Heart left ventricle (tissue), 16 donors: ENCODE results near the gene WLS. TPM values are rescaled to one million over a fixed set of nuclear protein-coding genes. Genes with fewer than 3 reads are reported as not detected.

Experiments used
- ATAC-seq, 4 donors: fragments of 200-7000 bp; cut with Tn5 transposase; one replicate each; pipeline ENCODE4 v1.9.1; 2020 to 2022; ENCODE audit warnings: moderate library complexity in 4 of 4, mild to moderate bottlenecking in 3 of 4, moderate number of reproducible peaks in 1 of 4
- DNase-seq, 5 donors: peaks; one replicate each; pipeline ENCODE4 v3.0.0-alpha.2; 2020
- H3K27ac ChIP-seq, 12 donors: fragments of 200-600 bp; sonication (generic) in 4 of 12; one replicate each; pipeline versions ENCODE4 v1.5.0 to v1.8.0; 2016 to 2022; ENCODE audit warnings: mild to moderate bottlenecking in 2 of 12
- H3K27me3 ChIP-seq, 9 donors: fragments of 200-600 bp; sonication (generic) in 2 of 9; one replicate each; pipeline versions ENCODE4 v1.5.1 to v1.8.0; 2016 to 2022; ENCODE audit warnings: mild to moderate bottlenecking in 3 of 9
- H3K36me3 ChIP-seq, 9 donors: fragments of 200-600 bp; sonication (generic) in 2 of 9; one replicate each; pipeline versions ENCODE4 v1.5.0 to v1.8.0; 2018 to 2022; ENCODE audit warnings: mild to moderate bottlenecking in 2 of 9
- H3K4me1 ChIP-seq, 12 donors: fragments of 200-600 bp; sonication (generic) in 4 of 12; one replicate each; pipeline versions ENCODE4 v1.5.0 to v1.8.0; 2016 to 2022; ENCODE audit warnings: mild to moderate bottlenecking in 3 of 12
- H3K4me3 ChIP-seq, 12 donors: fragments of 200-600 bp; sonication (generic) in 4 of 12; one replicate each; pipeline versions ENCODE4 v1.5.0 to v1.8.0; 2017 to 2022; ENCODE audit warnings: mild to moderate bottlenecking in 9 of 12, moderate library complexity in 4 of 12
- H3K9me3 ChIP-seq, 12 donors: fragments of 200-600 bp; sonication (generic) in 4 of 12; one replicate each; pipeline versions ENCODE4 v1.5.0 to v1.8.0; 2016 to 2022; ENCODE audit warnings: mild to moderate bottlenecking in 1 of 12
- POLR2A ChIP-seq, 2 donors: fragments of 450-650 bp; IDR thresholded peaks; one replicate each; pipeline ENCODE4 v1.6.1; 2017; ENCODE audit warnings: antibody characterized with exemption in 2 of 2, mild to moderate bottlenecking in 2 of 2, moderate library complexity in 2 of 2
- WGBS, 4 donors: extraction: QIAGEN DNeasy Blood & Tissue Kit in 2 of 4; methylation state at CpG; one replicate each; pipeline versions ENCODE4 v1.1.5 to v1.1.7; 2013 to 2018; 5-methylcytosine and 5-hydroxymethylcytosine counted together
- intact Hi-C, 10 donors: fragments of 100-400 bp; cut with DNase I; formaldehyde crosslinking; loops; one replicate each; pipeline versions ENCODE4 v1.11.1 to v1.14.2; 2022
- polyA plus RNA-seq, 2 donors: library from polyadenylated mRNA; stranded (reverse); fragments of 200-250 nt; gene quantifications; one replicate each; pipeline ENCODE4 v1.2.3, GENCODE V29; 2013
- total RNA-seq, 9 donors: library from RNA; depleted of rRNA in 2 of 9; stranded (reverse); fragments of >200 nt in 2 of 9; fragmentation: NEBNext Ultra II Directional in 3 of 9; extraction: Animal tissue kit (Norgen Biotek cat#: 25700) in 3 of 9; gene quantifications; one replicate each; pipeline versions ENCODE4 v1.1.0 to v1.2.4, GENCODE V29; 2016 to 2023
- TF ChIP-seq, protein P1 (sequence below), 12 donors: fragments of 200-600 bp; sonication (generic) in 4 of 12; IDR thresholded peaks; one replicate each; pipeline versions ENCODE4 v1.5.0 to v1.8.0; 2018 to 2022; ENCODE audit warnings: antibody characterized with exemption in 12 of 12, mild to moderate bottlenecking in 5 of 12
- donor health status: ischemic (EF 13 %, LVEDD 7.1; RV severe dilation, severe dysfunction).
- donor health status: healthy with polysubstance abuse.
- donor health status: DM: no; HTN: yes; CAD: no.
- donor health status: DM: no; HTN: no; CAD: no.
- donor health status: ischemic (EF 25% LVEDD 6.9; RV normal size, moderate dysfunction).
- donor health status: ischemic (EF 25% LVEDD 5.7; RV mildly dilated, moderate dysfunction).
- donor health status: healthy.
- donor health status: DM: yes; HTN: yes; CAD: no.
- donor health status: ischemic (EF 35%, LVEDD 5.7; RV mildly dilated, moderate dysfunction).
- donor health status: nonischemic (EF 11% LVEDD 7.7; RV severe dilation, severe dysfunction).
- donor health status: DM: yes; HTN: yes; CAD: no.
- donor health status: PGD.
- donor health status: ischemic (EF 29% LVEDD 5.4; RV normal size, mild dysfunction).
- donor health status: nonischemic (EF 23%, LVEDD 6.1; RV moderate dilation, normal function).

WLS gene
- total and polyA plus RNA-seq, 11 donors: 36.5 to 115 (median 101) TPM

DNA sequence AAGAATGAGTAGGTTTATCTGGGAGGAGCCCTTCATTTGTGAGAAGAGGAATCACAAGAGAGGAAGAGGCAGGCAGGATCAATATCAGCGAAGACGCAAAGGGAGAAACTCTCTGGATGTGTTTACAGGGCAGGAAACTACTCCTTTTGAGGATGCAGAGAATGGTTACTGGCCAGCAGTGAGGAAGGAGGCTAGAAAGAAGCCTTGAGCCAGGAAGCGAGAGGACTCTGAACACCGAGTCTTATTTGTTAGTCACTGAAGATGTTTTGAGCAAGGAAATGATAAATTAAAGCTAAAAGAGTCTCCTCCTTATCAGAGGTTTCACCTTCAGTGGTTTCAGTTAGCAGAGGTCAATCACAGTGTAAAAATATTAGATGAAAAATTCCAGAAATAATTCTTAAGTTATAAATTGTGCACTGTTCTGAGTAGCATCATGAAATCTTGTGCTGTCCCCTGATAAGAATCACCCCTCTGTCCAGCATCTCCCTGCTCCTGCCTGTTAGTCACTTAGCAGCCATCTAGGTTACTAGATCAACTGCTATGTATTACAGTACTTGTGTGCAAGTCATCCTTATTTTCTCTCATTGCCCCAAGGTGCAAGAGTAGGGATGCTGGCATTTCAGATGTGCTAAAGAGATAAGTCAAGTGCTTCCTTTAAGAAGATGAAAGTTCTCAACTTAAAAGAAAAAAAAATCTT lies 43.5 kb downstream of the WLS start:
- ATAC-seq (no peak), DNase-seq (no peak)
- Histone ChIP-seq H3K9me3 (no peaks in the 10 kb centered on the region), H3K27ac (peak overlapping the region in 1 of 12 donors; percentile 57), H3K4me1 (no peaks in the 10 kb centered on the region), H3K36me3 (peaks cover 0 to 67% (median 10%) of the 10 kb centered on the region in 9 donors), H3K4me3 (no peak overlapping the region), H3K27me3 (no peaks in the 10 kb centered on the region)
- TF ChIP-seq, protein P1, sequence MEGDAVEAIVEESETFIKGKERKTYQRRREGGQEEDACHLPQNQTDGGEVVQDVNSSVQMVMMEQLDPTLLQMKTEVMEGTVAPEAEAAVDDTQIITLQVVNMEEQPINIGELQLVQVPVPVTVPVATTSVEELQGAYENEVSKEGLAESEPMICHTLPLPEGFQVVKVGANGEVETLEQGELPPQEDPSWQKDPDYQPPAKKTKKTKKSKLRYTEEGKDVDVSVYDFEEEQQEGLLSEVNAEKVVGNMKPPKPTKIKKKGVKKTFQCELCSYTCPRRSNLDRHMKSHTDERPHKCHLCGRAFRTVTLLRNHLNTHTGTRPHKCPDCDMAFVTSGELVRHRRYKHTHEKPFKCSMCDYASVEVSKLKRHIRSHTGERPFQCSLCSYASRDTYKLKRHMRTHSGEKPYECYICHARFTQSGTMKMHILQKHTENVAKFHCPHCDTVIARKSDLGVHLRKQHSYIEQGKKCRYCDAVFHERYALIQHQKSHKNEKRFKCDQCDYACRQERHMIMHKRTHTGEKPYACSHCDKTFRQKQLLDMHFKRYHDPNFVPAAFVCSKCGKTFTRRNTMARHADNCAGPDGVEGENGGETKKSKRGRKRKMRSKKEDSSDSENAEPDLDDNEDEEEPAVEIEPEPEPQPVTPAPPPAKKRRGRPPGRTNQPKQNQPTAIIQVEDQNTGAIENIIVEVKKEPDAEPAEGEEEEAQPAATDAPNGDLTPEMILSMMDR (IDR thresholded peaks at IDR 0.05): no peak
- no peak for TF ChIP-seq POLR2A (IDR thresholded peaks at IDR 0.05)
- intact Hi-C loops: no loop called here
- WGBS, 4 donors: 59 to 63% (median 61%) methylated on average over 4 of the region's 4 CpGs

DNA sequence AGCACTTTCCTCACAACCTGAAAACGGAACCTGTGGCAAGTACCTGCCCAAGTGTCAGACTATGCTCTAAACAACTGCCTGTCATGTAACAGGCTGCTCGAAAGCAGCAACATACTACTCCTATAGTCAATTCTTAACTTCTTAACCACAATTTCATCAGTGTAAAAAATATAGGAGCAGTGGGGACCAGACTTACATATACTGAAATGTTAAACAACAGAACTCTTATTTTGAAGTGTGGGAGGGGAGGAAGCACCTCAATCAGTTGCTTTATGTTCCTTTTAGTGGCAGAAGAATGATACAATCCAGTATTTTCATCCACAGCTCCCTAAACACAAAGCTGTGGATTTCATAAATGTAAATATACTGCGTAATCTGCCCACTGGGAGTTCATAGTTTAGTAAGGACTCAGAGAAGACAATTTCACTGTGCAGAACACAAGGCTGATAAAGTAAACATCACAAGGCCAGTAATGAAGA lies 44.2 kb downstream of the WLS start:
- WGBS, 4 donors: 86 to 91% (median 87%) methylated on average over 3 of the region's 3 CpGs
- intact Hi-C loops: no loop called here

DNA sequence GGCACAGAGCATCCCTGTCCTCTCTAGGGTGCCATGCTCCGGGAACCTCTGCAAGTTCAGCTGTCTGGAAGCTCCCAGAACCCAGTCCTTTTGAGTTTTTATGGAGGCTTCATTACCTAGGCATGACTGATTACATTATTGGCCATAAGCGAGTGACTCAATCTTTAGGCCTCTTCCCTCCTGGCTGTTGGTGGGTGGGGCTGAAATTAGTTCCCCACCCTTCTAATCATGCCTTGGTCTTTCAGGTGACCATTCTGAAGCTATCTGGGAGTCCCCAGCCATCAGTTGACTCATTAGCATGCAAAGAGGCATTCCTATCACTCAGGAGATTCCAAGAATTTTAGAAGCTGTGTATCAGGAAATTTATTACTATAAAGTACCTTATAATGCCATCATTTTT lies 46.6 kb downstream of the WLS start:
- 48 to 91% (median 59%) methylated on average over 2 of the region's 2 CpGs for WGBS, 4 donors
- Histone ChIP-seq H3K4me3 (no peak overlapping the region), H3K27ac (no peak overlapping the region), H3K27me3 (no peaks in the 10 kb centered on the region), H3K9me3 (no peaks in the 10 kb centered on the region), H3K4me1 (no peaks in the 10 kb centered on the region), H3K36me3 (peaks cover 0 to 38% (median 3%) of the 10 kb centered on the region in 9 donors)
- ATAC-seq: no peak
- intact Hi-C loops: no loop called here
- no peak for DNase-seq
- TF ChIP-seq POLR2A (IDR thresholded peaks at IDR 0.05): no peak
- TF ChIP-seq, protein P1 (IDR thresholded peaks at IDR 0.05): no peak

More for the DNA sequence above, 44.2 kb downstream of the WLS start:
- Histone ChIP-seq H3K27ac (peak overlapping the region in 1 of 12 donors; percentile 57), H3K27me3 (no peaks in the 10 kb centered on the region), H3K4me1 (no peaks in the 10 kb centered on the region), H3K9me3 (no peaks in the 10 kb centered on the region), H3K4me3 (no peak overlapping the region), H3K36me3 (peaks cover 0 to 61% (median 10%) of the 10 kb centered on the region in 9 donors)
- no peak for ATAC-seq
- no peak for DNase-seq
- TF ChIP-seq POLR2A (IDR thresholded peaks at IDR 0.05): no peak
- TF ChIP-seq, protein P1 (IDR thresholded peaks at IDR 0.05): no peak

DNA sequence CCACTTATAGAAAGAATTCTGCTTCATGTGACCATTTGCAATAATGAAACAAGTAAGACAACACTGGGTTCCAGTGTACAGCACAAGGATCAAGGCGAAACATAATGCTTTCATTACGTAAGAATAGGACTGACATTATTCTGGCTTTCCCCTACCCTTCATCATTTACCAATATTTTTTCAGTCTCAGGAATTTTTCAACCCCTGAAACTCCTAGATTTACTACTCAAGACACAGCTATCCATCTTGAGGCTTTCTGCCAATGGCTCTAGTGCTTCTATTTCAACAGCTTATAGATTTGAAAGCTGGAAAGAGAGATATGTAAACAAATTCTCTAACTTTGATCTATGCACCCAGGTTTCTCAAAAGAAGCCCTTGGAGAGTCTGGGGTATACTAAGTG lies 48.4 kb downstream of the WLS start:
- Histone ChIP-seq H3K4me1 (peaks cover 0 to 5% (median 0%) of the 10 kb centered on the region in 12 donors), H3K4me3 (no peak overlapping the region), H3K27me3 (no peaks in the 10 kb centered on the region), H3K9me3 (no peaks in the 10 kb centered on the region), H3K27ac (no peak overlapping the region), H3K36me3 (peaks cover 0 to 21% (median 0%) of the 10 kb centered on the region in 9 donors)
- intact Hi-C loops: no loop called here
- TF ChIP-seq, protein P1 (IDR thresholded peaks at IDR 0.05): no peak
- no peak for TF ChIP-seq POLR2A (IDR thresholded peaks at IDR 0.05)
- ATAC-seq: no peak
- no peak for DNase-seq
- 97 to 99% (median 98%) methylated on average over 2 of the region's 2 CpGs for WGBS, 4 donors
